Glutamatergic neuron (in vitro differentiated cells): ENCODE measurements around the gene KLHL14. TPM values are rescaled to one million over a fixed set of nuclear protein-coding genes. Genes with fewer than 3 reads are reported as not detected.

Experiments
- DNase-seq: peaks from one replicate; pipeline ENCODE4 v3.0.0; 2022
- H3K27ac Mint-ChIP-seq: one replicate; pipeline ENCODE4 v1.8.0; 2020; ENCODE audit warnings: mild to moderate bottlenecking, mixed read lengths, inconsistent platforms; ENCODE audit not compliant: unreplicated experiment
- H3K27me3 Mint-ChIP-seq: one replicate; pipeline ENCODE4 v1.8.0; 2020; ENCODE audit warnings: mild to moderate bottlenecking, moderate library complexity, mixed read lengths, inconsistent platforms; ENCODE audit not compliant: unreplicated experiment
- H3K36me3 Mint-ChIP-seq: one replicate; pipeline ENCODE4 v1.8.0; 2020; ENCODE audit warnings: mild to moderate bottlenecking, mixed read lengths, inconsistent platforms; ENCODE audit not compliant: unreplicated experiment
- H3K4me1 Mint-ChIP-seq: one replicate; pipeline ENCODE4 v1.8.0; 2020; ENCODE audit warnings: mild to moderate bottlenecking, low read depth, mixed read lengths, inconsistent platforms; ENCODE audit not compliant: unreplicated experiment
- H3K4me3 Mint-ChIP-seq: one replicate; pipeline ENCODE4 v1.8.0; 2020; ENCODE audit warnings: mild to moderate bottlenecking, mixed read lengths, inconsistent platforms; ENCODE audit not compliant: unreplicated experiment
- H3K9me3 Mint-ChIP-seq: one replicate; pipeline ENCODE4 v1.8.0; 2020; ENCODE audit warnings: mild to moderate bottlenecking, moderate library complexity, mixed read lengths, inconsistent platforms; ENCODE audit not compliant: unreplicated experiment
- CTCF ChIP-seq: fragments of 200-600 bp; sonication (generic); IDR thresholded peaks from one replicate; pipeline ENCODE4 v1.5.0; 2021; ENCODE audit not compliant: partially characterized antibody, unreplicated experiment
- total RNA-seq: library from RNA; stranded (reverse); fragmentation: NEBNext Ultra II Directional; extraction: Animal tissue kit (Norgen Biotek cat#: 25700); gene quantifications from one replicate; pipeline ENCODE4 v1.2.1, GENCODE V29; 2021; ENCODE audit not compliant: unreplicated experiment

KLHL14 gene
- total RNA-seq, 1 donor from 2014 or later = not detected

- DNase-seq = no peak
- Mint-ChIP-seq H3K4me3 (no peak overlapping the region), H3K4me1 (no peaks in the 10 kb centered on the region), H3K36me3 (no peaks in the 10 kb centered on the region), H3K27ac (no peak overlapping the region), H3K9me3 (no peaks in the 10 kb centered on the region), H3K27me3 (no peaks in the 10 kb centered on the region)
- no peak for TF ChIP-seq CTCF
Measured at GRCh38 chr18:32623563-32623962, 149.3 kb downstream of the KLHL14 start.
